HG03175 (cell line): ENCODE results near the gene CRB2.

ENCODE experiments used
- ATAC-seq: cut with Tn5 transposase; IDR thresholded peaks from one replicate; pipeline ENCODE4 v1.9.1; 2021; ENCODE audit warnings: mild to moderate bottlenecking, moderate library complexity; ENCODE audit not compliant: unreplicated experiment

The CRB2 gene

GRCh38 chr9:123418506-123418905, 62.5 kb downstream of the CRB2 start:
- ATAC-seq = no peak

- no peak for ATAC-seq
Measured at GRCh38 chr9:123419091-123419490, 63.1 kb downstream of the CRB2 start.

- ATAC-seq = no peak
Measured at GRCh38 chr9:123419721-123420591, 64.0 kb downstream of the CRB2 start.

- no peak for ATAC-seq
Measured at GRCh38 chr9:123420592-123421111, 64.7 kb downstream of the CRB2 start.

GRCh38 chr9:123421186-123421585, 65.2 kb downstream of the CRB2 start:
- no peak for ATAC-seq

GRCh38 chr9:123421801-123422455, 65.9 kb downstream of the CRB2 start:
- no peak for ATAC-seq

GRCh38 chr9:123422635-123423310, 66.8 kb downstream of the CRB2 start:
- no peak for ATAC-seq

- no peak for ATAC-seq
Measured at GRCh38 chr9:123423311-123423640, 67.3 kb downstream of the CRB2 start.

GRCh38 chr9:123424131-123424530, 68.1 kb downstream of the CRB2 start:
- ATAC-seq = no peak

GRCh38 chr9:123424552-123425225, 68.7 kb downstream of the CRB2 start:
- ATAC-seq = no peak

- no peak for ATAC-seq
Measured at GRCh38 chr9:123425261-123425821, 69.3 kb downstream of the CRB2 start.

- ATAC-seq = no peak
Measured at GRCh38 chr9:123425836-123426365, 69.9 kb downstream of the CRB2 start.

GRCh38 chr9:123426406-123426805, 70.4 kb downstream of the CRB2 start:
- peak; percentile 94 for ATAC-seq
